HEK293 (cell line): ENCODE data around the gene FBH1.

Experiments used
- ATF2 ChIP-seq: fragments of 450-650 bp; formaldehyde crosslinking; IDR thresholded peaks from 2 replicates; pipeline ENCODE4 v1.5.1; 2016; ENCODE audit warnings: missing biosample characterization, missing genetic modification characterization, low read depth
- CTCF ChIP-seq: fragments of 450-650 bp; formaldehyde crosslinking; IDR thresholded peaks from 2 replicates; pipeline ENCODE4 v1.5.1; 2016; ENCODE audit warnings: missing biosample characterization, missing genetic modification characterization
- KLF7 ChIP-seq: fragments of 450-650 bp; formaldehyde crosslinking; IDR thresholded peaks from 2 replicates; pipeline ENCODE4 v1.5.1; 2016; ENCODE audit warnings: missing biosample characterization, missing genetic modification characterization, borderline replicate concordance
- SP2 ChIP-seq: fragments of 450-650 bp; formaldehyde crosslinking; IDR thresholded peaks from 2 replicates; pipeline ENCODE4 v1.5.1; 2016; ENCODE audit warnings: missing biosample characterization, missing genetic modification characterization
- YY1 ChIP-seq: fragments of 450-650 bp; formaldehyde crosslinking; IDR thresholded peaks from 2 replicates; pipeline ENCODE4 v1.5.1; 2018; ENCODE audit warnings: missing biosample characterization, missing genetic modification characterization
- ZEB2 ChIP-seq: fragments of 450-650 bp; formaldehyde crosslinking; IDR thresholded peaks from 2 replicates; pipeline ENCODE4 v1.5.1; 2016; ENCODE audit warnings: missing biosample characterization, missing genetic modification characterization
- ZNF10 ChIP-seq: fragments of 450-650 bp; formaldehyde crosslinking; IDR thresholded peaks from 2 replicates; pipeline ENCODE4 v1.5.1; 2017; ENCODE audit warnings: missing biosample characterization, missing genetic modification characterization
- ZNF133 ChIP-seq: fragments of 450-650 bp; formaldehyde crosslinking; IDR thresholded peaks from 2 replicates; pipeline ENCODE4 v1.5.1; 2016; ENCODE audit warnings: missing biosample characterization, missing genetic modification characterization
- ZNF292 ChIP-seq: fragments of 450-650 bp; formaldehyde crosslinking; IDR thresholded peaks from 2 replicates; pipeline ENCODE4 v1.5.1; 2016; ENCODE audit warnings: low read depth, missing biosample characterization, missing genetic modification characterization, borderline replicate concordance
- ZNF394 ChIP-seq: fragments of 450-650 bp; formaldehyde crosslinking; IDR thresholded peaks from 2 replicates; pipeline ENCODE4 v1.5.1; 2016; ENCODE audit warnings: missing biosample characterization, missing genetic modification characterization, mild to moderate bottlenecking, moderate library complexity, borderline replicate concordance
- ZNF580 ChIP-seq: fragments of 450-650 bp; formaldehyde crosslinking; IDR thresholded peaks from 2 replicates; pipeline ENCODE4 v1.5.1; 2016; ENCODE audit warnings: missing biosample characterization, missing genetic modification characterization

DNA sequence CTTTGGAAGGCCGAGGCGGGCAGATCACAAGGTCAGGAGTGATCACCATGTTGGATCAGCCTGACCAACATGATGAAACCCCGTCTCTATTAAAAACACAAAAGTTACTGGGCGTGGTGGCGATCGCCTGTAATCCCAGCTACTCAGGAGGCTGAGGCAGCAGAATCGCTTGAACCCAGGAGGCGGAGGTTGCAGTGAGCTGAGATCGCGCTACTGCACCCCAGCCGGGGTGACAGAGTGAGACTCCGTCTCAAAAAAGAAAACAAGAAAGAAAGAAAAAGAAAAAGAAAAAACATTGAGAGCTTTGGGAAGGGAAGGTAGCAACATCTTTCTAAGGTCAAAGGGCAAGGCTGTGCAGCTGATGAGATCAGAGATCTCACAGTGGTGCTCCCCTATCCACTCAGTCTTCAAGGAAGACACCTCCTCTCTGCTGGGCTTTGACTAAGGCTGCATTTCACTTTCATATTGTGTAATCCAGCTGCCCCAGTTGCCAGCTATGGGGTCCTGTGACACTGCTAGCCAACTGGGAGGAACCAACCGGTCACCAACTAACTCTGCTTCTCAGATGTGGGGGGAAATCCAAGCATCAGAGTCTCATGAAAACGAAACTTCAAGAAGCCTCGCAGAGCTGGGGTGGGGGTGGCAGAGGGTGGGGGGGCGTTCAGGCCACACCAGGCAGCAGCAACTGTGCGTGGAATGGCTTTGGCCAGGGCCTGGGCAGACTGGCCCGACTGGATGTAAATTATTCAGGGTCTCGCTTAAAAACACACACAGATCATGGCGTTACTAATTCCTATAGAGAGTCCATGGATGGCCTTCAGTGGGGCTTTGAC is 85.8 kb downstream of the FBH1 start:
- TF ChIP-seq ATF2 (no peak), ZEB2 (tag by site-specific recombination) (no peak), CTCF (tag by site-specific recombination) (no peak), ZNF133 (no peak), YY1 (tag by site-specific recombination) (no peak), ZNF394 (tag by site-specific recombination) (no peak), SP2 (tag by site-specific recombination) (no peak), ZNF580 (tag by site-specific recombination) (no peak), ZNF10 (tag by site-specific recombination) (no peak), ZNF292 (tag by site-specific recombination) (no peak), KLF7 (tag by site-specific recombination) (no peak)
